Mesenchymal stem cell (in vitro differentiated cells and primary cell): ENCODE measurements around the gene GPR152.

Experiments
- DNase-seq: peaks from one replicate; pipeline ENCODE4 v3.0.0-alpha.2; 2013
- H2AFZ ChIP-seq: one replicate; pipeline ENCODE4 v1.6.1; 2013; ENCODE audit warnings: low read depth, mild to moderate bottlenecking, control low read depth, inconsistent platforms, low read length, moderate library complexity
- H2AK5ac ChIP-seq: 2 replicates; pipeline ENCODE4 v1.6.1; 2013; ENCODE audit warnings: low read length, moderate library complexity, mild to moderate bottlenecking, inconsistent platforms; ENCODE audit not compliant: severe bottlenecking
- H2BK120ac ChIP-seq: one replicate; pipeline ENCODE4 v1.6.1; 2013; ENCODE audit warnings: low read depth, mild to moderate bottlenecking, inconsistent platforms, low read length, moderate library complexity
- H2BK12ac ChIP-seq, 2 experiments: one replicate each; pipeline ENCODE4 v1.6.1; 2013; ENCODE audit warnings: inconsistent platforms in 2 of 2, low read length in 2 of 2, mild to moderate bottlenecking in 2 of 2, moderate library complexity in 2 of 2, control low read depth in 1 of 2
- H2BK15ac ChIP-seq: one replicate; pipeline ENCODE4 v1.6.1; 2013; ENCODE audit warnings: mild to moderate bottlenecking, low read depth, inconsistent platforms; ENCODE audit not compliant: poor library complexity, severe bottlenecking
- H2BK5ac ChIP-seq: 2 replicates; pipeline ENCODE4 v1.6.1; 2013; ENCODE audit warnings: low read depth, mild to moderate bottlenecking, low read length, control low read depth, inconsistent platforms; ENCODE audit not compliant: poor library complexity, severe bottlenecking
- H3K14ac ChIP-seq, 2 experiments: one replicate each; pipeline ENCODE4 v1.6.1; 2013; ENCODE audit warnings: inconsistent platforms in 2 of 2, low read length in 2 of 2, control low read depth in 1 of 2, mild to moderate bottlenecking in 1 of 2, moderate library complexity in 1 of 2
- H3K18ac ChIP-seq, 2 experiments: one replicate each; pipeline ENCODE4 v1.6.1; 2013; ENCODE audit warnings: inconsistent platforms in 2 of 2, low read length in 2 of 2, control low read depth in 1 of 2, low read depth in 1 of 2, mild to moderate bottlenecking in 1 of 2
- H3K23ac ChIP-seq, 2 experiments: one replicate each; pipeline ENCODE4 v1.6.1; 2013; ENCODE audit warnings: inconsistent platforms in 2 of 2, low read length in 2 of 2, mild to moderate bottlenecking in 2 of 2, moderate library complexity in 2 of 2, control low read depth in 1 of 2
- H3K27ac ChIP-seq: 2 replicates; pipeline ENCODE4 v1.5.1; 2013; ENCODE audit warnings: mild to moderate bottlenecking, moderate library complexity, low read length, control low read depth, inconsistent platforms; ENCODE audit not compliant: poor library complexity, severe bottlenecking
- H3K27me3 ChIP-seq, 2 experiments: 2 replicates each; pipeline versions ENCODE4 v1.6.1 to v1.7.0; 2013; ENCODE audit warnings: low read length in 2 of 2, mild to moderate bottlenecking in 2 of 2, moderate library complexity in 2 of 2, control low read depth in 1 of 2, inconsistent platforms in 1 of 2; ENCODE audit not compliant: control insufficient read depth in 1 of 2, insufficient read depth in 1 of 2
- H3K36me3 ChIP-seq, 2 experiments: 2 replicates each; pipeline versions ENCODE4 v1.6.1 to v1.7.0; 2013; ENCODE audit warnings: low read length in 2 of 2, control low read depth in 1 of 2, inconsistent platforms in 1 of 2, low read depth in 1 of 2, mild to moderate bottlenecking in 1 of 2; ENCODE audit not compliant: insufficient read depth in 2 of 2, control insufficient read depth in 1 of 2
- H3K4ac ChIP-seq, 2 experiments: one replicate each; pipeline ENCODE4 v1.6.1; 2013; ENCODE audit warnings: inconsistent platforms in 2 of 2, low read length in 2 of 2, mild to moderate bottlenecking in 2 of 2, moderate library complexity in 2 of 2, control low read depth in 1 of 2, low read depth in 1 of 2
- H3K4me1 ChIP-seq: 2 replicates; pipeline ENCODE4 v1.6.1; 2013; ENCODE audit warnings: low read depth, low read length, control low read depth; ENCODE audit not compliant: control insufficient read depth, insufficient read depth
- H3K4me2 ChIP-seq: 2 replicates; pipeline ENCODE4 v1.6.1; 2013; ENCODE audit warnings: low read length, mild to moderate bottlenecking, inconsistent platforms; ENCODE audit not compliant: poor library complexity, severe bottlenecking
- H3K4me3 ChIP-seq, 2 experiments: 2 replicates each; pipeline versions ENCODE4 v1.5.1 to v1.7.0; 2013; ENCODE audit warnings: low read length in 2 of 2, mild to moderate bottlenecking in 2 of 2, control low read depth in 1 of 2, low read depth in 1 of 2; ENCODE audit not compliant: insufficient read depth in 1 of 2
- H3K79me1 ChIP-seq: replicated peaks from 2 replicates; pipeline ENCODE4 v1.6.1; 2013; ENCODE audit warnings: mild to moderate bottlenecking, control low read depth, low read length, inconsistent platforms; ENCODE audit not compliant: poor library complexity, severe bottlenecking
- H3K9ac ChIP-seq: 2 replicates; pipeline ENCODE4 v1.7.0; 2013; ENCODE audit warnings: mild to moderate bottlenecking, low read length, moderate library complexity
- H3K9me3 ChIP-seq: 2 replicates; pipeline ENCODE4 v1.7.0; 2013; ENCODE audit warnings: mild to moderate bottlenecking, low read length; ENCODE audit not compliant: control insufficient read depth
- H4K8ac ChIP-seq: one replicate; pipeline ENCODE4 v1.6.1; 2013; ENCODE audit warnings: inconsistent platforms, mild to moderate bottlenecking, low read length, moderate library complexity
- H4K91ac ChIP-seq: one replicate; pipeline ENCODE4 v1.6.1; 2013; ENCODE audit warnings: mild to moderate bottlenecking, low read length, inconsistent platforms
- WGBS: methylation state at CpG from one replicate; pipeline ENCODE4 v1.1.7; 2013; ENCODE audit warnings: mixed read lengths; 5-methylcytosine and 5-hydroxymethylcytosine counted together

Gene GPR152

GRCh38 chr11:67421430-67422031 is 31.0 kb downstream of the GPR152 start:
- 75% methylated on average over 22 of the region's 22 CpGs for WGBS
- H3K79me1 ChIP-seq: peaks cover 8% of the 10 kb centered on the region
- peak overlapping the region; percentile 70 for H2AFZ ChIP-seq
- peak overlapping the region; percentile 36 for H2BK15ac ChIP-seq
- peak overlapping the region; percentile 57 for H3K4me2 ChIP-seq
- H3K23ac ChIP-seq: no peak overlapping the region
- H2BK120ac ChIP-seq: no peak overlapping the region
- H4K8ac ChIP-seq: peak overlapping the region; percentile 73
- peak overlapping the region in 1 of 2 experiments; percentile 63 for H3K4ac ChIP-seq
- H3K9me3 ChIP-seq: no peaks in the 10 kb centered on the region
- no peak overlapping the region for H4K91ac ChIP-seq
- no peak overlapping the region for H3K9ac ChIP-seq
- H3K4me1 ChIP-seq: peaks cover 40% of the 10 kb centered on the region
- H3K18ac ChIP-seq: peak overlapping the region in 1 of 2 experiments; percentile 43
- peaks cover 0 to 8% of the 10 kb centered on the region in 2 experiments for H3K27me3 ChIP-seq
- no peak overlapping the region for H2BK5ac ChIP-seq
- H2AK5ac ChIP-seq: no peak overlapping the region
- DNase-seq: no peak
- peaks cover 0 to 17% of the 10 kb centered on the region in 2 experiments for H3K36me3 ChIP-seq
- peak overlapping the region in 1 of 2 experiments; percentile 47 for H3K4me3 ChIP-seq
- H3K14ac ChIP-seq: no peak overlapping the region
- no peak overlapping the region for H2BK12ac ChIP-seq
- H3K27ac ChIP-seq: no peak overlapping the region

GRCh38 chr11:67420646-67421429 is 31.7 kb downstream of the GPR152 start:
- Histone ChIP-seq H2AK5ac (peak overlapping the region; percentile 27), H3K14ac (peak overlapping the region in 1 of 2 experiments; percentile 86), H3K9ac (peak overlapping the region; percentile 64), H4K8ac (peak overlapping the region; percentile 73), H3K79me1 (peaks cover 8% of the 10 kb centered on the region), H2BK15ac (peak overlapping the region; percentile 81), H2BK12ac (peak overlapping the region in 1 of 2 experiments; percentile 49), H3K18ac (peak overlapping the region; percentile 81 to 94), H2BK5ac (peak overlapping the region; percentile 40), H3K23ac (peak overlapping the region in 1 of 2 experiments; percentile 29), H2AFZ (peak overlapping the region; percentile 84), H4K91ac (peak overlapping the region; percentile 35), H2BK120ac (no peak overlapping the region), H3K4me2 (peak overlapping the region; percentile 80), H3K4me3 (peak overlapping the region; percentile 70 to 73), H3K4me1 (peaks cover 46% of the 10 kb centered on the region), H3K27ac (no peak overlapping the region), H3K36me3 (peaks cover 0 to 17% of the 10 kb centered on the region in 2 experiments), H3K4ac (peak overlapping the region in 1 of 2 experiments; percentile 53), H3K27me3 (peaks cover 0 to 15% of the 10 kb centered on the region in 2 experiments), H3K9me3 (no peaks in the 10 kb centered on the region)
- peak; percentile 91 for DNase-seq
- 1% methylated on average over 86 of the region's 97 CpGs for WGBS

GRCh38 chr11:67420147-67420645 is 32.3 kb downstream of the GPR152 start:
- no peak for DNase-seq
- Histone ChIP-seq H3K4me3 (peak overlapping the region; percentile 70 to 73), H3K4me2 (peak overlapping the region; percentile 80), H2BK15ac (no peak overlapping the region), H2AFZ (peak overlapping the region; percentile 84), H3K4me1 (peaks cover 52% of the 10 kb centered on the region), H3K14ac (peak overlapping the region in 1 of 2 experiments; percentile 86), H2BK5ac (peak overlapping the region; percentile 40), H3K27me3 (peaks cover 0 to 15% of the 10 kb centered on the region in 2 experiments), H3K79me1 (peaks cover 8% of the 10 kb centered on the region), H2BK12ac (peak overlapping the region in 1 of 2 experiments; percentile 22), H4K8ac (peak overlapping the region; percentile 69), H3K36me3 (peaks cover 0 to 17% of the 10 kb centered on the region in 2 experiments), H4K91ac (peak overlapping the region; percentile 34), H3K4ac (peak overlapping the region in 1 of 2 experiments; percentile 53), H2BK120ac (no peak overlapping the region), H3K18ac (peak overlapping the region; percentile 81 to 94), H3K9ac (peak overlapping the region; percentile 64), H2AK5ac (peak overlapping the region; percentile 27), H3K27ac (no peak overlapping the region), H3K23ac (peak overlapping the region in 1 of 2 experiments; percentile 29), H3K9me3 (no peaks in the 10 kb centered on the region)
- WGBS: 66% methylated on average over 9 of the region's 15 CpGs
